ENCODE measurements around the gene PPP4R4.

PPP4R4 gene, protein sequence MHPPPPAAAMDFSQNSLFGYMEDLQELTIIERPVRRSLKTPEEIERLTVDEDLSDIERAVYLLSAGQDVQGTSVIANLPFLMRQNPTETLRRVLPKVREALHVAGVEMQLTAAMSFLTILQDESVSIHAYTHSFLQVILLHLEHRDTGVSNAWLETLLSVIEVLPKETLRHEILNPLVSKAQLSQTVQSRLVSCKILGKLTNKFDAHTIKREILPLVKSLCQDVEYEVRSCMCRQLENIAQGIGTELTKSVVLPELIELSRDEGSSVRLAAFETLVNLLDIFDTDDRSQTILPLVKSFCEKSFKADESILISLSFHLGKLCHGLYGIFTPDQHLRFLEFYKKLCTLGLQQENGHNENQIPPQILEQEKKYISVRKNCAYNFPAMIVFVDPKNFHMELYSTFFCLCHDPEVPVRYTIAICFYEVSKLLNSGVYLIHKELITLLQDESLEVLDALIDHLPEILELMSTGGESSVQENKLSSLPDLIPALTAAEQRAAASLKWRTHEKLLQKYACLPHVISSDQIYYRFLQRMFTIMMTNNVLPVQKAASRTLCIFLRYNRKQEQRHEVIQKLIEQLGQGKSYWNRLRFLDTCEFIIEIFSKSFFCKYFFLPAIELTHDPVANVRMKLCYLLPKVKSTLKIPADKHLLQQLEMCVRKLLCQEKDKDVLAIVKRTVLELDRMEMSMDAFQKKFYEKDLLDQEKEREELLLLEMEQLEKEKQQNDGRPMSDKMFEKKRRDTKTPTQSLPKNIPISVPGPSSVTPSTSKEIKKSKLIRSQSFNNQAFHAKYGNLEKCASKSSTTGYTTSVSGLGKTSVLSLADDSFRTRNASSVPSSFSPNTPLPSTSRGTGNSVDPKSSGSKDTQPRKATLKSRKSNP

GRCh38 chr14:94173885-94174603, at the start of gene PPP4R4:
Gene PPP4R4 (plus strand): TSS chr14:94174322. CDS start chr14:94174466, 144 bp downstream.
- peak; percentile 84 to 85 for ATAC-seq

DNA sequence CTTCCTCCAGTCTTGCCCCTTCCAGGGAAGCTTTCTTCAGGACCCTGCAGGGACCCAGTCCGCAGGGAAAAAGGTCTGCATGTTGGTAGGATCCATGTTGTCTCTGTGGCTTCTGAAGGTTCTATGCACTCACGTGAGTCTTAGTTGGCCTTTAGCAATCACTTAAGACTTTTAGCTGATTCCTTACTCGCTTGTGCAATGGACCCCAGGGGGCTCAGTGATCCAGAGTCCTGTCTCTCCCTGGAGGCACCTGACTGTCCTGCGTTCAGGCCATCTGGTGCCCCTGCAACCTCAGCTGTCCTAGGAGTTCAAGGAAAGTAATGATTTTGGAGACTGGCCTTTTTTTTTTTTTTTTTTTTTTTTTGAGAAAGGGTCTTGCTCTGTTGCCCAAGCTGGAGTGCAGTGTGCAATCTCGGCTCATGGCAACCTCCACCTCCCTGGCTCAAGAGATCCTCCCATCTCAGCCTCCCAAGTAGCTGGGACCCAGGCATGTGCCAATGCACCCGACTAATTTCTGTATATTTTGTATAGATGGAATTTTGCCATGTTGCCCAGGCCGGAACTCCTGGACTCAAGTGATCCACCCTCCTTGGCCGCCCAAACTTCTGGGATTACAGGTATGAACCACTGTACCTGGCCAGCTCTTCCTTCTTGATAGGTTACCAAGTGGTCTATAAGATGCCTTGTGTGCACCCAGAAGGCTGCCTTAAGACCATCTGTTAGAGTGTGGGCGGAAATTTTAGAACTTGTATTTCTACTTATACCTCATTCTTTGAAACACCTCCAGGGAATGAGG, 49.3 kb upstream of the PPP4R4 start:
- ATAC-seq = no peak

DNA sequence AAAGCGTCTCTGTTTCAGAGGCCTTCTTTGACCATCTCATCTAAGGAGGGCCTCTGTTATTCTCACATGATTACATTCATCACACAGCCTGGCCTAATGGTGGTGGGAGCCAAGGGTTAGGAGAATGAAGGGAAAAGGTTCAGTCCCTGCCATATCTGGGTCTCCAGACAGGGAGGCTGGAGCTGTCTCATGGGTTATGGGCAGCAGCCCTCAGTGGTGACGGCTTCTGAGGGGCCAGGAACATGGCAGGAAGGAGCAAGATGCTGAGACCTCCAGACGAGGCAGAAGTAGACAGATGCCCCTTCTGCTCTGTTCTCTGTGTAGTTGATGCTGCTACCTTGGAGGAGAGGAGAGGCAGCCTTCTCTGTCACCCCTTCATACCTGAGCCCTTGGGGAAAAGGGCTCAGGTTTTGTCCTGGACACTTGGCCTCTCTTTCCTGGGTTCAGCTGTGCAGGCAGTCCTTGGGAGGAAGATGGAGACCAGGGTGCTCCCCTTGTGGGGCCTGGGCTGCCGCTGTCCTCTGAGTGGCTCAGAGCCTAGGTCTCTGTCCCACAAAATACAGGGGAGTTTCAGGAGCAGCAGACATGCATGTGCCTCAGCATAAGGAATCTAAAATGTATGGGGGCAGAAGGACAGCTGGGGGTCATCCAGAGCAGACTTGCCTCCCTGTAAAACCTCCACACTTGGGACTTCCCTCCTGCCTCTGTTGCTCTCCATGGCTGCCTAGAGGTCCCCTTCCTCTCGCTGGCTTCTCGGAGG, 48.3 kb upstream of the PPP4R4 start:
- no peak for ATAC-seq

- ATAC-seq = no peak
These were observed 47.8 kb upstream of the PPP4R4 start for GRCh38 chr14:94126419-94126677.

- ATAC-seq = no peak
These were observed 47.3 kb upstream of the PPP4R4 start for GRCh38 chr14:94126800-94127199.

DNA sequence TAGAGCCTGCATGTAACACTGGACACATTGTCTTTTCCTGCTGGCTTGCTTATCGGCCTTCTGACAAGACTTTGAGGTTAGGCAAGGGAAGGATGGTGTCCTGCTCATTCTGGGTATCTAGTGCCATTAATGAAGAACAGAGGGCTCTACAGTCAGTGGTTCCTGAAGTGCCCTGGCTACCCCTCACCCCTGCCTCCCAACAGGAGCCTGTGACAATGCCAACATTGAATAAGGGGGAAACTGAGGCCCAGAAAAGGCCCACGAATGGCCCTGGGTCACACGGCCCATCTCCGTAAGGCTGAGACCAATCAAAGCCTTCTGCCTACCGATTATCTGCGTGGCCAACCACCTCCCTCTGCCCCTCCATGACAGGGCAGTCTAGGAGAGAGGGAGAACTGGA, 46.8 kb upstream of the PPP4R4 start:
- ATAC-seq = no peak

GRCh38 chr14:94128216-94128839, 45.8 kb upstream of the PPP4R4 start:
- no peak for ATAC-seq

- peak; percentile 95 to 97 for ATAC-seq
These were observed 44.9 kb upstream of the PPP4R4 start, which contains the start of gene IFI27L2 for GRCh38 chr14:94129111-94129757. Gene IFI27L2 (minus strand): TSS chr14:94129604. CDS start chr14:94129564, 40 bp downstream.

DNA sequence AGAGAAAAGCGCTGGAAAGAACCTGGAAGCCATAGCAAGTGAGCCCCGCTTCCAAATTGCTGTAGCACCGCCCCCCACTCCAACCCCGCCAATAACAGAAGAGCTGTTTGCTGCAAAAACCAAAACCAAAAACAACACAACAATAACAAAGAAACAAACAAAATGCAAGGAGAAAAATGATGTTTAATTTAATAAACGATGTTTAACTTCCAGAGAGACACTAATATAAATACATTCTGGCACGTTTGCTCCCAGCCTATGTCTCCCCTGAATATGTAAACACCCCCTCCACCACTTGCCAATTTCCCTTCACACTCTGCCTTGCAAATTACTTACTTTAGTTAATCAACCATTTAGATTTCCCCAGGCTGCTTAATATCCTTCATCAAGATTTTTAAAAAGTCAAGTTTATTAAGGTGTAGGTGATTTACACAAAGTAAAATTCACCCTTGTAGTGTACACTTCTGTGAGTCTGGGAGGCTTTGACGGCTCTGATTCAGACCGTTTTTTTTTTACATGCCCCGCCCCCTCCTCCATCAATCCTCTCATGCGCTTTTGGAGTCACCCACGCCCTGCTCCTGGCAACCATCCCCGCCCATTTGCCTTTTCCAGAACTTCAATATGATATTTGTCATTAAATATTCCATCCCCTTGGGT, 44.2 kb upstream of the PPP4R4 start:
- no peak for ATAC-seq

DNA sequence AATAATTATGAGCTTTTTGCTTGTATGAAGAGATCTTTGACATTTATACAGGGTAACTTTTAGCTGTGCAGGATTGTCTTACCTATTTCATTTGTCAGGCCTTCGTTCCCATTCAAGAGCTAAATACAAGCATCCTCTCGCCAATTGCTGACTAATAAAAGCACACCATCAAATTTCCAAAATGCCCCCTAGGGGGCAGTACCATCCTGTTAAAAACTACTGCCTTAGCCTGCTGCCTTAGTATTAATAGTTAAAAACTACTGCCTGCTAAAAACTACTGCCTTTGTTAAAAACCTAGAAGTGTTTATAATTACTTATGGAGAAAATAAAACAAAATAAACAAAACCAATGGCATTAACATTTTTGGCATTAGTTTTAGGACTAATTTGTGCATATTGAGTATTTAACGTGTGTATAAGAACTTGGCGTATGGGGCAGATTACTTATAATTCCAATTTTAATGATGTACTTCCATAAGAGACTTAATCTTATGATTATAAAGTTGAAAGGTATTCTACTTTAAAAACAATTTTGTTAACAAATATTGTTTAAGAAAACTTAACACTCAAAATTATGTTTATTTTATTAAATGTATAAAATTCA, 41.7 kb upstream of the PPP4R4 start:
- ATAC-seq = no peak

DNA sequence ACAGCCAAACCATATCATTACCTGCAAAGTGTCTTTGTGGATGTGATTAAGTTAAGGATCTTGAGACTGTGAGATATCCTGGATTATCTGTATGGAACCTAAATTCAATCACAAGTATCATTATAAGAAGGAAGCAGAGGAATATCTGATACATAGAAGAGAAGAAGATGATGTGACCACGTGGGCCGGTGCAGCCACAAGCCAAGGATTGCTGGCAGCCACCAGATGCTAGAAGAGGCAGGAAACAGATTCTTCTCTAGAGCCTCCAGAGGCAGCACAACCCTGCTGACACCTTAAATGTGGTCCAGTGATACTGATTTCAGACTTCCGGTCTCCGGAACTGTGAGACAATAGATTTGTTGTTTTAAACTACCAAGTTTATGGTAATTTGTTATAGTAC, 38.6 kb upstream of the PPP4R4 start:
- no peak for ATAC-seq

DNA sequence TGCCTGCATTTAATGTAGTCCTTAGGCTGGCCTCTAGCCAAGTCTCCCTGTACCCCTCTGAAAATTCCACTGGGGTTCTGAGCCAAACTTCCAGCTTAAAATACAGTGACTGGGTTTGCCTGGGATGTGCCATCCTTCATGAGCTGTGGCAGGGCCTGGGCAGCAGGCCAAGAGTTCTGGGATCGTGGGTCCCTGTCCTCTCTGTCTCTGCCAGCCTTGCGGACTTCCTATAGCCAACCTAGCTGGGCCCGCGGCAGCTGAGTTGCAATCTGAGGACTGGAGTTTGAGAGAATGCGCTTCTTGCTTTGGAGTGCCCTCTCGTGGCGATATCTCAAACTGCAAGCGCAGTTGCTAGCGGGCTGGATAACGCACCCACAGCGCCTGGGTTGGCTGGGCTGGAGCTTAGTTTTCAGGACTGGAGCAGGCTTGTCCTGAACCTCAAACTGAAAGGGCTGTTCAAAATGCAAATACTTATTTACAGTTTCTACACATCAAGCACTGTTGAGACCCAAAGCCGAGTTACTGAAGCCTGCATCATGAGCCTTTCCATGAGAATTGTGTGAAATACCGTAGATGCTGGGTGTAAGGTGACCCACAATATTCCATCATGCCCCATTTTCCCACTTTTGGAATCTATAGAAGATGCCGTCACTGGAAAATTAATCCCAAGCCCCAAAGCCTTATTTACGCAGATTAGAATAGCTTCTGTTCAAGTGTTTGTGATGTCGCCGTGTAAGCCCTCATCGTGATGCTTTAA, 37.4 kb upstream of the PPP4R4 start:
- peak; percentile 82 to 88 for ATAC-seq

- ATAC-seq = no peak
These were observed 35.9 kb upstream of the PPP4R4 start for GRCh38 chr14:94138251-94138650.

GRCh38 chr14:94139006-94139405, 35.1 kb upstream of the PPP4R4 start:
- no peak for ATAC-seq

GRCh38 chr14:94139421-94139820, 34.7 kb upstream of the PPP4R4 start:
- ATAC-seq = no peak

DNA sequence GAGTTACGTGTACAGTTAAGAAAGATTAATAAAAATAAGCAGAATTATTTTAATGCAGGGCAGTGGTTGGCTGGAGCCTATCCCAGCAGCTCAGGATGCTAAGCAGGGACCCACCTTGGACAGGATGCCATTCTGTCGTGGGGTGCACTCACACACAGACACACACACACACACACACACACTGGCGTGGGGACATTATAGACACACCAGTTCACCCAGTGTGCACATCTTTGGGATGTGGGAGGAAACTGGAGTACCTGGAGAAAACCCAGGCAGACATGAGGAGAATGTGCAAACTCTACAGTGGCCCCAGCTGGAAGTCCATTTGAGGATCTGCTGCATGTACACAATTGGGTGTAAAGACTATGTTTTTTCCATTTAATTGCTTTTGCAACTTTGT, 31.9 kb upstream of the PPP4R4 start:
- no peak for ATAC-seq

DNA sequence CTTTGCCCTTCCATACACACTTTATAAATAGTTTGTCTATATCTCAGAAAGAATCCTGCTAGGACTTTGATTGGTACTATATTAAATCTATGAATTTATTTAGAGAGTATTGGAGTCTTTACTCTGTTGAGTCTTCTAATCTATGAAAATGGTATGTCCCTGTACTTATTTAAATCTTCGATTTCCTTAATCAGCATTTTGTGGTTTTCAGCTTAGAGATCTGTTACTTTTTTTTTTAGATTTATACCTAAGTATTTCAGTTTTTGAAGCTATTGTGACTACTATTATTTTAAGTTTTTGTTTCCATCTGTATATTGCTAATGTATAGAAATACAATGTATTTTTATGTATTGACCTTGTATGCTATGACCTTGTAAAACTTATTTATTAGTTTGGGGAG, 31.3 kb upstream of the PPP4R4 start:
- no peak for ATAC-seq

GRCh38 chr14:94143239-94143638, 30.9 kb upstream of the PPP4R4 start:
- ATAC-seq = no peak

DNA sequence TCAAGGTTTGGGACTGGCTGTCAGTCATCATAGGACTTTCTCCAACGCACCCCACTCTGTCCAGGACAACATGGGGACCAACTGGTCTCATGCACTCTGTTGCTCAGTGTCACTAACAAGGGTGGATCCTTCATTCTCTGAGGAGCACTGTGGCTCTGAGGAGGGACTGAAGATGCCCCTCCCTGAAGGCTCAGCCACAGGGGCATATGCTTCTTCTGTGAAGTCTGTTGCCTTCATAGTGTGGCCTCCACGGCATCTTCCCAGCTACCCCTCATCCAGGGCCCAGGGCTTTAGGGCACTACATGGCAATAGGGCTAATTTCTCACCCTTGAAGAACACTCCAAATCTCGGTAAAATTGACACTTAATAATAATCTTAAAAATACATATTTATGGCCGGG, 30.4 kb upstream of the PPP4R4 start:
- no peak for ATAC-seq

Data from activated CD4-positive, CD25-positive, alpha-beta regulatory T cell treated with anti-CD3 and anti-CD28 coated beads, Interleukin-2, amount 50 U/mL, for 24 hours (primary cell).